ENCODE results near the gene SLC16A6. TPM values are rescaled to one million over a fixed set of nuclear protein-coding genes. Genes with fewer than 3 reads are reported as not detected.
"Not testable (repeated sequence)": the region's sequence is repeated elsewhere in the genome, so short reads cannot be mapped to it uniquely, and the experiment has no call there.

Gene SLC16A6
- total RNA-seq, 1 donor from 2014 or later = 2.7 TPM

GRCh38 chr17:68246271-68247028, 44.5 kb downstream of the SLC16A6 start:
- no peak for DNase-seq

DNA sequence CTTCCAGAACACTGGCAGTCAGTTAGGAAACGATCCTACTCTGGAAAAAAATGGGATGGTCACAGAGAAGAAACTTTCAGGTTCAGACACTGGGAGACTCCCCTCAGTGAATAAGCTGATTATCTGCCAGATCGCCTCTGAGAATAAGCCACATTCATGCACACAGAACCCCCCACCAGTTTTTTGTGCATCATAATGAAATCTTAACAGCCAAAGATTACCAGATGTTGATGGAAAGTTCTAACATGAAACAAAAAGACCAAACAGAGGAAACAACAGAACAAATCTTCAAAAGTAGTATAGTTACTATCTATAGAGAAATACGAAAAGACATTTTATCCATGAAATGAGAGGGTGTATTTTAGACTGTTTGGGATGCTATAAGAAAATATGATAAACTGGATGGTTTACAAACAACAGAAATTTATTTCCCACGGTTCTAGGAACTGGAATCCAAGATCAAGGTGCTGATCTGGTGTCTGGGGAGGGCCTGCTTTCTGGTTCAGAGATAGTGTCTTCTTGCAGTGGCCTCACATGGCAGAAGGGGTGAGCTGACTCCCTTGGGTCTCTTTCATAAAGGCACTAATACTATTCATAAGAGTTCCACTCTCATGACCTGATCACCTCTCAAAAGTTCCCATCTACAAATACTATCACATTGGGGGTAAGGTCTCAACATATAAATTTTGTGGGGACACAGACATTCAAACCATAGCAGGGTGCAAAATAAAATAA, 51.1 kb downstream of the SLC16A6 start:
- no peak for DNase-seq

- no peak for DNase-seq
These were observed 52.1 kb downstream of the SLC16A6 start for GRCh38 chr17:68238871-68239253.

DNA sequence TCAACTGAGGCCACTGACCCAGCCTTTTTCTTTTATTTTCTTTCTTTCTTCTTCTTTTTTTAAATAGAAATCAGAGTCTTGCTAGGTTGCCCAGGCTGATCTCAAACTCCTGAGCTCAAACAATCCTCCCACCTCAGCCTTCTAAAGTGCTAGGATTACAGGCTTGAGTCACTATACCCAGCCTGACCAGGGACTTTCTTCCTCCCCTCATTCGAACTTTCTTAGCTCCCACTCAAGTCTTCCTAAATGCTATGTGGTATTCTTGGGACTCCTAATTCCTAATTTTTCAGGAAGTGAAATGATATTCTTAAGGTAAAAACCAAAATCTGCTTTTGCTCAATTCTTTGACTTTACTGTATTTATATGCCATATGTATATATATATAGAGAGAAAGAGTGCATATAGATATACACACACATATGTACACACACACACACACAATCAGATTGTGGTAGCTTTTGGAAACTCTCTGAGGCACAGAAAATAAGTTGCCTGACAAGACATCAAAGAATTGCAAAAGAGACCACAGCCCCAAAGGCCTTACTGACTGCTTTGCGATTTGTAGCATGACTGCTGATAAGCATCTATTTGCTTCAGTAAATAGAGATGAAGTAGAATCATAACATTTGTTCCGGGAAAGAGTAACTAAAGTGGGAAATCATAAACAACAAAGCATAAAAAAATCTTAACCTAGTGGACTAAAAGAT, 52.6 kb downstream of the SLC16A6 start:
- DNase-seq = no peak

DNA sequence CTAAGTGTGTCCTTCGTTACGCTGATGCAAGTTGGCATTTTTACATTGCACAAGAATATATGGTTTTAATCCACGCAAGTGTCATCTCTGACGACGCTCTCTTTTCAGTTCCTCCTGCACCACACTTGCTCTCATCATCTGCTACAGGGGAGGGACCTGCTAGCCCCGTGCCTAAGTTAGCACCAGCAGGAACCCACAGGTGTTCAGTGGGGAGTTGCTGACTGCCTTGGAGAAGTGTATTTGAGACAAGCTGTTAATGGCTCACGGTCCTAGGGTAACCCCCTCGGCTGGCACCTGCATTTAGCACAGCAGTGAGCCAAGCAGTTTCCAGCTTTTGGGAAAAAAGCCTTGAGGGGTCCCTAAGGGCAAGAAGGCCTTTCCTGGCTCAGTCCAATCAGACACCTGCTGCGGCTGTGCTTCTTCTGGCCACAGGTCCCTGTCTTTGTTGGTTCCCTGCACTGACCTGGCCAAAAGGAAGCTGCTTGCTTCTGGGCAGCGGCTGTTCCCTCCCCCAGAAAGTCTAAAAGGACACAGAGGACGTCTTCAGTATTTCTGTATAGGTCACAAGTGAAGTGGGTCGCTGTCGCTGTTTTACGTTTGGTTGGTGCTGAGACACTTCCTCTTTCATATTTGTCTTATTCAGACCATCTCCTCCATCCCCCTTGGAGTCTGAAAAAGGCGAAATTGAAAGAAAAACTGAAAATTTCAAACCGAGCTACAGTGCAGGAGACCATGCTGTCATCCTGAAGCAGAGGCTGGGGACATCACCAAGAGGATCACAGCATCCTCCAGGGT, 53.4 kb downstream of the SLC16A6 start:
- not testable (repeated sequence) for DNase-seq

DNA sequence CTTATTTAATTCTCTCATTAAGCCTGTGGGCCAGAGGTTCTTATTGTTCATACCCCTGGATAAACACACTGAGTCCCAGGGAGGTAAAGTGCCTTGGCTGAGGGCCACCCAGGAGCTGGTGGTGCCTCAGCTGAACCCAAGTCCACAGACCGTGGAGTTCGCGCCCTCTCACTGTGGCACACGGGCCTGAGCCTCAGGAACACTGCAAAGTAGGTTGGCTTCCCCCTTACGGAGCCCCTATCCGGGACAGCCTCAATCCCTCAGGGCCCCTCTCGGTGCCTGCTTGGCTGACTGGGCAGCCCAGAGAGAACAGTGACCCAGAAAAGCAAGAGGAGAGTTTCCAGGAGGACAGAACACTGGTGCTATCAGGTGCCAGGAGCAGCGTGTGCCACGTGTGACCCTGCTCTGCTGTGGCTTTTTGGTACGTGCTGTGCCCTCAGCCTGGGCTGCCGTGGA, 55.6 kb downstream of the SLC16A6 start:
- not testable (repeated sequence) for DNase-seq

- DNase-seq = not testable (repeated sequence)
These were observed 56.1 kb downstream of the SLC16A6 start for GRCh38 chr17:68234726-68235335.

DNA sequence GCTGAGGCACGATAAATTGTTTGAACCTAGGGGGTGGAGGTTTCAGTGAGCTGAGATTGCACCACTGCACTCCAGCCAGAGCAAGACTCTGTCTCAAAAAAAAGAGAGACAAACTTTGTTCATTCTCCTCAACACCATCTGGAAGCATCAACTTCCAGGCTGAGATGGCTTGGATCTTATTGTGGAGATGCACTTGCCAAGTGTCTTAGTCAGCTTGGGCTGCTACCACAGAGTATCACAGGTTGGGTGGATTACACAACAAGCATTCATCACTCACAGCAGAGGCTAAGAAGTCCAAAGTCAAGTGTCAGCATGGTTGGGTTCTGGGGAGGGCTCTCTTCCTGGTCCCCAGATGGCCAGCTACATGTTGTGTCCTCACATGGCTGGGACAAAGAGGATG, 58.2 kb downstream of the SLC16A6 start:
- DNase-seq = not testable (repeated sequence)

DNA sequence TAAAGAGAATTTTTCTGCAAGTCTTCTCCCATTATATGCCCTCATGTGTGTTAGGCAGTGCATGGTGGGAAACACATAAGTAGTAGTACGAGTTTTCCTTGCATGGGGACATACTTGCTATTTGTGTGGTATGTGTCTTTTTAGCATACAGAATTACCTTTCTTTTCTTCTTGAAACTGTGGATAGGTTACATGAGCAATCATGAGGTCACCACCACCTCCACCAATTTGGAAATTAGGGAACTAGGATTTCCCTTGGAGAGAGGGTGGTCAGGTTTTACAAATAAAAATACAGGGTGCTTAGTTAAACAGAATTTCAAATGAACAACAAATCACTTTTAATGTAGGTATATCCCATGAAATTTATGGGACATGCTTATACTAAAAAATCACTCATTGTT, 59.4 kb downstream of the SLC16A6 start:
- DNase-seq = no peak

DNA sequence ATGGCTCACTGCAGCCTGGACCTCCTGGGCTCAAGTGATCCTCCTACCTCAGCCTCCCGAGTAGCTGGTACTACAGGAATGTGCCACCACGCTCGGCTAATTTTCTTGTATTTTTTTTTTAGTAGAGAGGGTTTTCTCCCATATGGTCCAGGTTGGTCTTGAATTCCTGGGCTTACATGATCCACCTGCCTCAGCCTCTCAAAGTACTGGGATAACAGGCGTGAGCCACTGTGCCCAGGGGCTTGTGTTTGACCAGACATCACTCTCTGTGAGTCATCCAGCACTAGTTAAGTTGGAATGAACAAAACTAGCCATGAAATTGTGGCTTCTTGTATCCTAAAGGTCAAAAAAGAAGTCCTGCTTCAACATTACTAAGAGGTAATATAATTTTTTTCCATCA, 59.8 kb downstream of the SLC16A6 start:
- not testable (repeated sequence) for DNase-seq

DNA sequence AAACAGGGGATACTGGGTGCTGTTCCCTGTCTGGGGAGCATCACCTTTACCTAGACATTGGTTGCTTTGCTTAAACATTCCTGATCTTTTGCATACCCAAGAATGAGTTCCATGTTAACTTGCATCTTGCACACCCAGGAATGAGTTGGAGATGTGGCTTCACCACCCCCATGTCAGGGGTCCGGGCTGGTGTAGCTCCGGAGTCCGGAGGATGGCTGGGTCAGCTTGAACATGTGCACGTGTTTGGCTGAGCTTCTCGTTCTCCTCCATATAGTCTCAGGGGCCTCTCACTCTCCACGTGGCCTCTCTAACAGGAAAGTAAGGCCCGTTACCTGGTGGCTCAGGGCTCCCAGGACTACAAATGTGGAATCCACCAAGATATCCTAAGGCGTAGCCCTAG, 61.3 kb downstream of the SLC16A6 start:
- no peak for DNase-seq

DNA sequence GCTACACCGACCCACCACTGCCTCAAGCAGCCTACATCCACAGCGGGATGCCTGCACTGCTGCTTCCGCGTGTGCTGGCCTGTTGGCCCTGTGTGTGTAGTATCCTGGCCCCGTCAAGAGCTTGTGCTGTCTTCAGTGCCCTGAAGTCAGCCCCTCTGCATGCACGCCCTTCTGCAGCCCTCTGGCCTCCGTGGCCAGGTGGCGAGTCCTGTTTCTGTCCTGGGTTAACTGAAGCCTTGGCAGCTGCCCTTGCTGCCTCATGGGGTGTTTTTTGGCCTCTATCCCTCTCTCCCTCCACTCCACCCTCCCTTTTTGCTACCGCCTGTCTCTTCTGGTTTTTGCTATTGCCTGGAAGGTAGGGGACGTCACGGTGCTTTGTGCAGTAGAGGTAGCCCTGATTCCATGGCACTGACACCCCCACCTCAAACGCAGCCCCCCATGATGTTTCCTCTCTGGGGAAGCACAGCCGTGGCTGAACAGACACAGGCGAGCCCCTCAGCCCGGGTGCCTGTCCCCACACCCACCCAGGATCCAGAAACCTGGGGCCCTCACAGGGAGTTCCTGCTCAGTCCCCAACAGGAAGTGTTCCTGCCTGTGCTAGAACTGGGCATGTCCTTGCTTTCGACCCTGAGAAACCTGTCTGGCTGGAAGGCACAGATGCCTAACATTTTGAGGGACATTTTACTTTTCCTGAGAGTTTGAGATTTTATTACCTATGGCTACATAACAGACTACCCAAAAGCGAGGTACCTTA, 61.9 kb downstream of the SLC16A6 start:
- peak; percentile 37 for DNase-seq

- not testable (repeated sequence) for DNase-seq
These were observed 62.8 kb downstream of the SLC16A6 start for GRCh38 chr17:68228039-68228680.

DNA sequence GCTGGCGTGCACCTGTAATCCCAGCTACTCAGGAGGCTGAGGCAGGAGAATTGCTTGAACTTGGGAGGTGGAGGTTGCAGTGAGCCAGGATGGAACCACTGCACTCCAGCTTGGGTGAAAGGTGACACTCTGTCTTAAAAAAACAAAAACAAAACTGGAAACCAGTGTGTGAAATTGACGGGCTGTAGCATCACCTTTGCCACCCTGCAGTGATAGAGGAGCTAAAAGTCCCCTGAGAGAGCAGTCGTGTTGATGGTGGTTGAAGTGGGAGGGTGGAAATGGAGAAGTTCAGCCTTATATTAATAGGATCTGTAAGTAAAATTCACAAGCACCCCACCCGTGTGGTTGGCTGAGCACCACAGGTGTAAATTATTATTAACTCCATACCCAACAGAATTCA, 65.9 kb downstream of the SLC16A6 start:
- DNase-seq = not testable (repeated sequence)

- no peak for DNase-seq
These were observed 68.3 kb downstream of the SLC16A6 start for GRCh38 chr17:68222606-68223005.

GRCh38 chr17:68221786-68222185, 69.1 kb downstream of the SLC16A6 start:
- no peak for DNase-seq

- DNase-seq = not testable (repeated sequence)
These were observed 70.1 kb downstream of the SLC16A6 start for GRCh38 chr17:68220786-68221185.

GRCh38 chr17:68220186-68220585, 70.7 kb downstream of the SLC16A6 start:
- not testable (repeated sequence) for DNase-seq

- DNase-seq = not testable (repeated sequence)
These were observed 71.5 kb downstream of the SLC16A6 start for GRCh38 chr17:68219429-68219828.

Data from tongue (tissue), 2 donors.